ENCODE data around the gene TUBG1. TPM values are rescaled to one million over a fixed set of nuclear protein-coding genes. Genes with fewer than 3 reads are reported as not detected.

TUBG1 gene
- polyA plus RNA-seq, 1 of the 3 experiments (the other 2 are of a cell fraction): 145 TPM

GRCh38 chr17:42609182-42609813 is at the start of gene TUBG1, which contains the start of gene RETREG3 (continued):
- TF ChIP-seq RAD21 (IDR thresholded peaks at IDR 0.05; ENCODE audit: low read length): peak; percentile 11; the same call in 1 of the 2 replicates
- no peak for TF ChIP-seq FOXM1 (IDR thresholded peaks at IDR 0.05; ENCODE audit: low read depth)
- TF ChIP-seq IRF3 (IDR thresholded peaks at IDR 0.05; ENCODE audit: low read depth, low read length): no peak
- no peak for TF ChIP-seq TCF12 (IDR thresholded peaks at IDR 0.05)
- no peak for TF ChIP-seq USF1 (IDR thresholded peaks at IDR 0.05; ENCODE audit: borderline replicate concordance, low read depth)

- no peak for DNase-seq
- no peak overlapping the region for H3K27ac ChIP-seq (ENCODE audit: low read depth in 2 of 2, low read length in 1 of 2)
- TF ChIP-seq CTCF (IDR thresholded peaks at IDR 0.05) (no peak), NRF1 (IDR thresholded peaks at IDR 0.05; ENCODE audit: low read depth, low read length) (no peak), ZBTB33 (IDR thresholded peaks at IDR 0.05; ENCODE audit: borderline replicate concordance, low read depth) (no peak), RXRA (IDR thresholded peaks at IDR 0.05; ENCODE audit: borderline replicate concordance, low read depth) (no peak), TEAD4 (IDR thresholded peaks at IDR 0.05; ENCODE audit: borderline replicate concordance, insufficient read depth) (no peak), EP300 (IDR thresholded peaks at IDR 0.05; ENCODE audit: borderline replicate concordance in 1 of 2, low read depth in 1 of 2, low read length in 1 of 2) (no peak), JUND (IDR thresholded peaks at IDR 0.05) (no peak), NFIC (IDR thresholded peaks at IDR 0.05; ENCODE audit: borderline replicate concordance) (no peak), USF1 (IDR thresholded peaks at IDR 0.05; ENCODE audit: borderline replicate concordance, low read depth) (no peak)
- ChIA-PET POLR2A (no interaction called here), CTCF (interaction anchor here (1.8 kb wide), 1 partner anchor 17 kb away, joined by 5 read pairs; the partner anchor contains the start of gene PSMC3IP)
- 97% methylated on average over 3 of the region's 3 CpGs for WGBS (ENCODE audit: low lambda C conversion rate)
- peaks cover 8 to 19% of the 10 kb centered on the region in 2 experiments for H3K36me3 ChIP-seq (replicated peaks in 1 of 2; ENCODE audit: control insufficient read depth in 1 of 2, insufficient read depth in 2 of 2, low read length in 1 of 2)
- no peaks in the 10 kb centered on the region for H3K27me3 ChIP-seq (ENCODE audit: insufficient read depth)
- peaks cover 22% of the 10 kb centered on the region for H3F3A ChIP-seq (replicated peaks; ENCODE audit: insufficient read depth)
- no peaks in the 10 kb centered on the region for H3K9me3 ChIP-seq
- H2AFZ ChIP-seq (ENCODE audit: low read depth): no peak overlapping the region
- H3K4me1 ChIP-seq (ENCODE audit: control insufficient read depth in 1 of 2, insufficient read depth in 2 of 2, low read depth in 1 of 2, low read length in 1 of 2): peaks cover 0 to 25% of the 10 kb centered on the region in 2 experiments; a peak in 2 of 4 replicates
- H3K4me2 ChIP-seq: peak overlapping the region; percentile 7; the same call in 1 of the 2 replicates
- no peaks in the 10 kb centered on the region for H4K20me1 ChIP-seq (ENCODE audit: insufficient read depth)
- H3K79me2 ChIP-seq (ENCODE audit: insufficient read depth): peaks cover 54% of the 10 kb centered on the region
- no peaks in the 10 kb centered on the region for H3K9me2 ChIP-seq
- no peak overlapping the region for H3K4me3 ChIP-seq (ENCODE audit: low read depth in 2 of 2, low read length in 1 of 2)
- H3K9ac ChIP-seq: no peak overlapping the region
Measured at GRCh38 chr17:42560246-42560645, 49.2 kb upstream of the TUBG1 start.

Data from SK-N-SH (cell line).